Fibroblast of mammary gland (primary cell): ENCODE measurements around the gene DSN1.

ENCODE experiments used
- DNase-seq: peaks from one replicate; pipeline ENCODE4 v3.0.0-alpha.2; 2010; ENCODE audit warnings: low read depth
- H3K4me3 ChIP-seq: 2 replicates; pipeline ENCODE4 v1.5.1; 2011; ENCODE audit warnings: low read depth, mild to moderate bottlenecking, low read length, moderate library complexity; ENCODE audit not compliant: control insufficient read depth
- CTCF ChIP-seq: conservative IDR thresholded peaks from 2 replicates; pipeline ENCODE4 v1.5.1; 2011; ENCODE audit warnings: low read depth, low read length, inconsistent platforms; ENCODE audit not compliant: control insufficient read depth, insufficient read depth

Gene DSN1

GRCh38 chr20:36818861-36819260, 45.3 kb upstream of the DSN1 start:
- H3K4me3 ChIP-seq = no peak overlapping the region
- TF ChIP-seq CTCF = no peak
- DNase-seq = no peak

GRCh38 chr20:36818185-36818584, 44.6 kb upstream of the DSN1 start:
- DNase-seq = no peak
- no peak overlapping the region for H3K4me3 ChIP-seq
- TF ChIP-seq CTCF = no peak

- no peak for TF ChIP-seq CTCF
- DNase-seq = no peak
- no peak overlapping the region for H3K4me3 ChIP-seq
Measured at GRCh38 chr20:36817496-36817895, 43.9 kb upstream of the DSN1 start.

GRCh38 chr20:36815454-36816091, 42.0 kb upstream of the DSN1 start:
- H3K4me3 ChIP-seq = no peak overlapping the region
- DNase-seq = no peak
- TF ChIP-seq CTCF = no peak

- TF ChIP-seq CTCF = no peak
- DNase-seq = no peak
Measured at GRCh38 chr20:36812594-36813463, 39.3 kb upstream of the DSN1 start.

GRCh38 chr20:36808317-36809257, 35.0 kb upstream of the DSN1 start:
- TF ChIP-seq CTCF = peak; percentile 72
- H3K4me3 ChIP-seq = no peak overlapping the region
- peak; percentile 96 for DNase-seq

More at GRCh38 chr20:36812594-36813463, 39.3 kb upstream of the DSN1 start:
- no peak overlapping the region for H3K4me3 ChIP-seq
